SJCRH30 (cell line): Measurements from ENCODE around the gene EPN2. TPM values are rescaled to one million over a fixed set of nuclear protein-coding genes. Genes with fewer than 3 reads are reported as not detected.

ENCODE experiments used
- DNase-seq, 2 experiments: peaks; one replicate each; pipeline ENCODE4 v3.0.0-alpha.2; 2015 to 2020
- H3K27ac ChIP-seq: fragments of 250-450 bp; sonication (Bioruptor Pico); 2 replicates; pipeline ENCODE4 v1.5.1; 2020; ENCODE audit warnings: mild to moderate bottlenecking, moderate library complexity
- H3K27me3 ChIP-seq: fragments of 250-450 bp; sonication (Bioruptor Pico); 2 replicates; pipeline ENCODE4 v1.5.1; 2020; ENCODE audit warnings: mild to moderate bottlenecking, moderate library complexity
- H3K36me3 ChIP-seq: fragments of 250-450 bp; sonication (Bioruptor Pico); 2 replicates; pipeline ENCODE4 v1.5.1; 2020; ENCODE audit warnings: mild to moderate bottlenecking, moderate library complexity
- H3K4me1 ChIP-seq: fragments of 250-450 bp; sonication (Bioruptor Pico); 2 replicates; pipeline ENCODE4 v1.5.1; 2020; ENCODE audit warnings: mild to moderate bottlenecking, moderate library complexity
- H3K4me3 ChIP-seq: fragments of 250-450 bp; sonication (Bioruptor Pico); 2 replicates; pipeline ENCODE4 v1.5.1; 2020; ENCODE audit warnings: mild to moderate bottlenecking, moderate library complexity
- H3K9me3 ChIP-seq: fragments of 250-450 bp; sonication (Bioruptor Pico); replicated peaks from 2 replicates; pipeline ENCODE4 v1.5.1; 2020; ENCODE audit warnings: mild to moderate bottlenecking, moderate library complexity
- total RNA-seq: library from RNA; depleted of rRNA; stranded (reverse); fragments of >200 nt; shearing (Covaris generic); gene quantifications from 2 replicates; pipeline ENCODE4 v1.2.3, GENCODE V29; 2014

Gene EPN2
- total RNA-seq, 1 experiment from 2014 or later = 64.1 TPM

GRCh38 chr17:19377602-19378415, 140.6 kb downstream of the EPN2 start:
- no peaks in the 10 kb centered on the region for H3K27me3 ChIP-seq
- peaks cover 11% of the 10 kb centered on the region for H3K4me1 ChIP-seq
- DNase-seq = peak; percentile 100
- no peaks in the 10 kb centered on the region for H3K9me3 ChIP-seq
- peak overlapping the region; percentile 63 for H3K4me3 ChIP-seq
- H3K36me3 ChIP-seq = peaks cover 30% of the 10 kb centered on the region
- peak overlapping the region; percentile 75 for H3K27ac ChIP-seq

DNA sequence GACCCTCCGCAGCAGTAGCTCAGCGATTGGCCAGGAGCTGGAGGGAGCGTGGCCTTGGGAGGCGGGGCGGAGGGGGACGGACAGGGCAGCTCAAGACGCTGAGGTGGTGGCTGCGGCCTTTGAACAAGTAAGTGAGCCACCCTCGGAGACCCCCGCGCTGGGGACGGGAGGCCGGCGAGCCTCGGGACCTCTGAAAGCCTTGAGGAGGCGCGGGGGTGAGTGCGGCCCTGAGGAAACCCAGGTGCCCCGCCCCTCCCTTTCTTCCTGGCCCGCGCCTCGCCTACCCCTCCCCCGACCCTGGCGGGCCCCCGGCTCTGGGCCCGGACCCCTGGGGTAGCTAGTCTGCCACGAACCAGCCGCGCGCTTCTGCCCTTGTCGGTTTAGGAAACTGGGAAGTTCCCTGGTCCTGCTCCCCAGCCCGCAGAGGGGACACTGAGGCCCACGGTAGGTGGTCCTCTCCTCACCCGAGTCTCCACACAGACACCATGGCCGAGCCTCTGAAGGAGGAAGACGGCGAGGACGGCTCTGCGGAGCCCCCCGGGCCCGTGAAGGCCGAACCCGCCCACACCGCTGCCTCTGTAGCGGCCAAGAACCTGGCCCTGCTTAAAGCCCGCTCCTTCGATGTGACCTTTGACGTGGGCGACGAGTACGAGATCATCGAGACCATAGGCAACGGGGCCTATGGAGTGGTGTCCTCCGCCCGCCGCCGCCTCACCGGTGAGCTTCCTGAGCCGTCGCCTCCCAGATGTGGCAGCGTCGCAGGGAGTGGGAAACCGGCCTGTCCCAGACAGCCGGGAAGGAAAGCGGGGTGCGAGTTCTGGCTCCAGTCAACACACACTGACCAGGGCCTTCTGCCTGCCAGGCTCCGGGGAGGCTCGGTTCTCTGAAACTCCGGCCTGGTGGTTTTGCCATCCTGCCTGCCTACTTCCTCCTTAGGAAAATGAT, 141.5 kb downstream of the EPN2 start, which contains the start of gene MAPK7:
Gene MAPK7 (plus strand): TSS at position 83 of the 945 bp plus-strand sequence. CDS start 403 bp downstream, at position 486.
- peak within 1 kb of the TSS; percentile 63 for H3K4me3 ChIP-seq
- peaks cover 38% of the 10 kb centered on the region for H3K36me3 ChIP-seq
- DNase-seq = no peak
- H3K9me3 ChIP-seq = no peaks in the 10 kb centered on the region
- peaks cover 13% of the 10 kb centered on the region for H3K4me1 ChIP-seq
- H3K27me3 ChIP-seq = no peaks in the 10 kb centered on the region
- peak within 1 kb of the TSS; percentile 75 for H3K27ac ChIP-seq

DNA sequence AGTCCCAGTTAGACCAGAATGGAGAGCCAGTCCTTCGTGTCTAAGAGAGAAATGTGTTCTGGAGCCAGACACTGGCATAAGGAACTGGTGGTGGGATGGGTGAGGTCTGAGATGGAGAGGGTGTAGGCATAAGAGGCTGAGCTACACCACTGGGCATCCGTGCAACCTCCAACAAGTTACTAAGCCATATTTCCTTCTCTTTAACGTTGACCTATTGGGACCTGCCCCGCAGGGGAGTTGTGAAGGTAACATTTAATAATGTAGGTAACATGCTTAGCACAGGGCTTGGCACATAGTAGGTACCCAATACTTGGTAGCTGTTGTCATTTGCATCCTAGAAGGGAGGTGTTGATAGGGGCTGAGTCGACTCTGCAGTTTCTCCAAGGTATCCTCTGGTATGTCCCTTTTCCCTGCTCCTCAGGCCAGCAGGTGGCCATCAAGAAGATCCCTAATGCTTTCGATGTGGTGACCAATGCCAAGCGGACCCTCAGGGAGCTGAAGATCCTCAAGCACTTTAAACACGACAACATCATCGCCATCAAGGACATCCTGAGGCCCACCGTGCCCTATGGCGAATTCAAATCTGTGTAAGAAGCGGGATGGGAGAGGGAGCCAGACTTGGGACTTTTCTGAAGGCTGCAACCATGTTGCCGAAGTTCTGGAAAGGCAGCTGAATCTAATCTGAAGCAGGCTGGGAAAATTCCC, 142.3 kb downstream of the EPN2 start:
- no peak overlapping the region for H3K27ac ChIP-seq
- no peak for DNase-seq

GRCh38 chr17:19380481-19381301, 143.5 kb downstream of the EPN2 start:
- DNase-seq = no peak
- peaks cover 50% of the 10 kb centered on the region for H3K36me3 ChIP-seq
- no peak overlapping the region for H3K4me3 ChIP-seq
- H3K4me1 ChIP-seq = peaks cover 33% of the 10 kb centered on the region
- H3K9me3 ChIP-seq = no peaks in the 10 kb centered on the region
- H3K27me3 ChIP-seq = no peaks in the 10 kb centered on the region
- no peak overlapping the region for H3K27ac ChIP-seq

More for the DNA sequence above, 142.3 kb downstream of the EPN2 start:
- Histone ChIP-seq H3K4me1 (peaks cover 21% of the 10 kb centered on the region), H3K36me3 (peaks cover 43% of the 10 kb centered on the region), H3K4me3 (peak overlapping the region; percentile 63), H3K9me3 (no peaks in the 10 kb centered on the region), H3K27me3 (no peaks in the 10 kb centered on the region)

GRCh38 chr17:19381361-19381740, 144.2 kb downstream of the EPN2 start:
- DNase-seq = no peak
- H3K36me3 ChIP-seq = peaks cover 53% of the 10 kb centered on the region
- no peaks in the 10 kb centered on the region for H3K27me3 ChIP-seq
- no peaks in the 10 kb centered on the region for H3K9me3 ChIP-seq
- H3K4me1 ChIP-seq = peaks cover 39% of the 10 kb centered on the region
- no peak overlapping the region for H3K4me3 ChIP-seq
- H3K27ac ChIP-seq = no peak overlapping the region

GRCh38 chr17:19381741-19382444, 144.7 kb downstream of the EPN2 start:
- Histone ChIP-seq H3K27me3 (no peaks in the 10 kb centered on the region), H3K27ac (no peak overlapping the region), H3K9me3 (no peaks in the 10 kb centered on the region), H3K36me3 (peaks cover 53% of the 10 kb centered on the region), H3K4me1 (peaks cover 41% of the 10 kb centered on the region), H3K4me3 (no peak overlapping the region)
- DNase-seq = peak in 1 of 2 experiments; percentile 28

DNA sequence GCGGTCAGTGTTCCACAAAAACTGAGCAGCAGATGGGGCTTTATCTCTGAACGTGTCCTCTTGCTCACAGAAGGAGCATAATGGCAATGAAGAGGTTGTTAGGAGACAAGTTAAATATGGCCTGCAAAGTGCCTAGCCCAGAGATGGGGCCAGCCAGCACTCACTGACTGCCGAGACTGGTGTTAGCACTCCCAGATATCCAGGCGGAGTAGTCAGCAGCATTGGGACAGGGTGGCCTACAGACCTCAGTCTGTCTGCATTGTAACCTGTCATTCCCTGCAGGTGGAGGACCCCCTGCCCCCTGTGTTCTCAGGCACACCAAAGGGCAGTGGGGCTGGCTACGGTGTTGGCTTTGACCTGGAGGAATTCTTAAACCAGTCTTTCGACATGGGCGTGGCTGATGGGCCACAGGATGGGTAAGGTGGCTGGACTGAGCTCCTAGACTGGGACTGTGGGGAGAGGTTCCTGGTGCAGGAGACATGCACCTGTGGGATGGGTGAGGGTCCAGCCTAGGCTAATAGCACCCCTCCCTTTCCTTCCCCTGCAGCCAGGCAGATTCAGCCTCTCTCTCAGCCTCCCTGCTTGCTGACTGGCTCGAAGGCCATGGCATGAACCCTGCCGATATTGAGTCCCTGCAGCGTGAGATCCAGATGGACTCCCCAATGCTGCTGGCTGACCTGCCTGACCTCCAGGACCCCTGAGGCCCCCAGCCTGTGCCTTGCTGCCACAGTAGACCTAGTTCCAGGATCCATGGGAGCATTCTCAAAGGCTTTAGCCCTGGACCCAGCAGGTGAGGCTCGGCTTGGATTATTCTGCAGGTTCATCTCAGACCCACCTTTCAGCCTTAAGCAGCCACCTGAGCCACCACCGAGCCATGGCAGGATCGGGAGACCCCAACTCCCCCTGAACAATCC, 145.6 kb downstream of the EPN2 start:
- peaks cover 53% of the 10 kb centered on the region for H3K36me3 ChIP-seq
- peak in 1 of 2 experiments; percentile 10 for DNase-seq
- peaks cover 44% of the 10 kb centered on the region for H3K4me1 ChIP-seq

DNA sequence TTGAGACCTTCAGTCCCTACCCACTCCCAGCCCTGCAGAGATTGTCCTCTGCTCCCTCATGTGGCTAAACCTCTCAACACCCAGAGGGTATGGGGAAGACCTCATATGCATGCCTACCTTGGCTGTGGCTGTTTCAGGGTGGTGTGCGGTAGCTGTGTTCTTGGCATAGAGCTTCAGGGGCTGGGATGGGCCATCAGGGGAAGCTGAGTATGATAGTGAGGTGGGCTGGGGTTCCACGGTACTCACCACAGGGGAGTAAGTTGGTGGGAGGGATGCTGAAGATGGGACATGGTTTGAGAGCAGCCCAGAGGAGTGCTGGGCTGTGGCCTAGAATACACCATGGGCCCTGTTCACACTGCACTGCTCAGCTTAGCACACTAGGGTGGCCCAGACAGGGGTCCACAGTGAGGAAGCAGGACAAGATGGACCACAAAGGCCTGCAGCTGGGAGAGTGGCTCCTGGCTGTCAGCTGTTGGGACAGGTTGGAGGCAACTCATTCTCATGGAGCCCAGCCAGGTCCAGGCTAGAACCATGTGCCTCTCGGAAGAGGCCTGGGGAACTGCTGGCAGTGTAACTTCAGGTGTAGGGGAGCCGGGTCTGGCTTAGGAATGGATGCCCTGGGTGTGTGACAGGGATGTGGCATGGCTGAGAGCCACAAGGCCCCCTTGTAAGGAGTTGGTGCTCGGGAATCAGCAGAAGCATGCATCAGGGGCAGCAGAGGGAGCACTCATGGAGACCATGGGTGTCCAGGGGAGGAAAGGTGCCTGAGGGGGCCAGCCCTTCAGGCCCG, 146.7 kb downstream of the EPN2 start:
- Histone ChIP-seq H3K27ac (peak overlapping the region; percentile 38), H3K4me3 (no peak overlapping the region), H3K36me3 (peaks cover 53% of the 10 kb centered on the region), H3K4me1 (peaks cover 55% of the 10 kb centered on the region), H3K27me3 (no peaks in the 10 kb centered on the region), H3K9me3 (no peaks in the 10 kb centered on the region)
- peak in 1 of 2 experiments; percentile 53 for DNase-seq

More for the DNA sequence above, 145.6 kb downstream of the EPN2 start:
- Histone ChIP-seq H3K9me3 (no peaks in the 10 kb centered on the region), H3K4me3 (no peak overlapping the region), H3K27me3 (no peaks in the 10 kb centered on the region), H3K27ac (no peak overlapping the region)

DNA sequence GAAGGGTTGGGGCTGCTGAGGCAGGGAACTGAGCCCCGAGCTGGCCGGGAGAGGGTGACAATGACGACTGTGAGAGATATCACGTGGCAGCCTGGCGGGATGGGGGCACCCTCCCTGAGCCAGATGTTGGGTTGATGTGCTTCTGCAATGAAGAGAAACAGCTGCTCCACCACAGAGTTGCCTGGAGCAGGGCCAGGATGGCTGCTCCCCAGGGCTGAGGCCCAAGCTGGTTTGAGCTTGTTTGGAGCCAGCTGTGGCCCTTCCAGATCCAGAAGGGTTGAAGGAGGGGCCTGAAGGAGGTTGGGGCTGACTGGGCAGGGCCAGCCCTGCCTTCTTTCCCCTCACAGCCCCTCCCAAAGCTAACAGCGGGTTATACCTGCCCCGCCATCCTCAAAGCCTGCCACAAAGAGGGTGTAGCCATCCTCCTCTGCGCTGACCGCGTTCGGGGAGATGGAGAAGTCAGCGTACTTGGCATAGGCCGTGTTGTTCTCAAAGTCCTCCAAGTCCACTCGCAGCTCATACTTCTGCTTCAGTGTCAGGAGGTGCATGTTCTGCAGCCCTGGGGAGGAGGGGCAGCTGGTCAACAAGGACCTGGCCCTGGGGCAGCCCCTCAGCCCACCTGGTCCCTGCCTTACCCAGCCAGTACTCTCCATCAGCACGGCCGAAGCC, 147.7 kb downstream of the EPN2 start:
- peak; percentile 99 to 100 for DNase-seq
- Histone ChIP-seq H3K9me3 (no peaks in the 10 kb centered on the region), H3K27me3 (no peaks in the 10 kb centered on the region), H3K36me3 (peaks cover 48% of the 10 kb centered on the region), H3K4me3 (no peak overlapping the region), H3K4me1 (peaks cover 55% of the 10 kb centered on the region), H3K27ac (peak overlapping the region; percentile 38)

GRCh38 chr17:19385521-19385983, 148.4 kb downstream of the EPN2 start:
- Histone ChIP-seq H3K4me3 (no peak overlapping the region), H3K27me3 (no peaks in the 10 kb centered on the region), H3K9me3 (no peaks in the 10 kb centered on the region), H3K36me3 (peaks cover 41% of the 10 kb centered on the region), H3K4me1 (peaks cover 56% of the 10 kb centered on the region), H3K27ac (no peak overlapping the region)
- peak; percentile 15 to 36 for DNase-seq
